Peyer's patch (tissue), 4 donors: ENCODE results near the gene WNT1.

Experiments used
- CTCF ChIP-seq, 6 experiments: fragments of 450-650 bp in 4 of 6; fragments of 200-600 bp in 2 of 6; sonication (generic) in 1 of 6; IDR thresholded peaks; one replicate each; pipeline ENCODE4 v1.5.1; 2017 to 2019; ENCODE audit warnings: antibody characterized with exemption in 6 of 6, mild to moderate bottlenecking in 3 of 6, moderate library complexity in 1 of 6
- POLR2A ChIP-seq, 2 donors: fragments of 450-650 bp; IDR thresholded peaks; one replicate each; pipeline ENCODE4 v1.5.1; 2017; ENCODE audit warnings: antibody characterized with exemption in 2 of 2, mild to moderate bottlenecking in 2 of 2, moderate library complexity in 2 of 2

DNA sequence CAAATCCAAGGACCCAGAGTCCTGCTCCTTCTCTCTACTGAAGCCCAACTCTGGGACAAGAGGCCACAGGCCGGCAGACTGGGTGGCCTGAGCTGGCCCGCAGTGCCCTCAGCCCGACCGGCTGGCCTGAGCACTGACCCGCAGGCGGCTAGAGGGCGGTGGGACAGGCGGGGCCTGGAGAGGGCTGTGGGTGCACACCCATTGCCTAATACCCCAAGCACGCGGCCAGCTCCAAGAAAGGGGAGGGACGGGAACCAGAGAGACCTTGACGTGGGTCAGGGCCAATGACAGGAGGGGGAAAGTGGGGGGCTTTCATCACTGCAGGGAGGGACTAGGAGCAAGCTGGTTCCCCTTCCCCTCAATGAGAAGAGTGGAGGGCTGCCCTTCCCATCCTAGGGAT lies 4.6 kb upstream of the WNT1 start:
- TF ChIP-seq CTCF (IDR thresholded peaks at IDR 0.05) (no peak), POLR2A (IDR thresholded peaks at IDR 0.05) (no peak)
